SH-SY5Y (cell line): Measurements from ENCODE around the gene NEDD4L.

Source experiments
- GATA2 ChIP-seq: IDR thresholded peaks from 2 replicates; pipeline ENCODE4 v1.6.1; 2011; ENCODE audit warnings: mild to moderate bottlenecking, low read depth, low read length
- GATA3 ChIP-seq: IDR thresholded peaks from 2 replicates; pipeline ENCODE4 v1.6.1; 2011; ENCODE audit warnings: low read depth, mild to moderate bottlenecking, low read length, moderate library complexity

DNA sequence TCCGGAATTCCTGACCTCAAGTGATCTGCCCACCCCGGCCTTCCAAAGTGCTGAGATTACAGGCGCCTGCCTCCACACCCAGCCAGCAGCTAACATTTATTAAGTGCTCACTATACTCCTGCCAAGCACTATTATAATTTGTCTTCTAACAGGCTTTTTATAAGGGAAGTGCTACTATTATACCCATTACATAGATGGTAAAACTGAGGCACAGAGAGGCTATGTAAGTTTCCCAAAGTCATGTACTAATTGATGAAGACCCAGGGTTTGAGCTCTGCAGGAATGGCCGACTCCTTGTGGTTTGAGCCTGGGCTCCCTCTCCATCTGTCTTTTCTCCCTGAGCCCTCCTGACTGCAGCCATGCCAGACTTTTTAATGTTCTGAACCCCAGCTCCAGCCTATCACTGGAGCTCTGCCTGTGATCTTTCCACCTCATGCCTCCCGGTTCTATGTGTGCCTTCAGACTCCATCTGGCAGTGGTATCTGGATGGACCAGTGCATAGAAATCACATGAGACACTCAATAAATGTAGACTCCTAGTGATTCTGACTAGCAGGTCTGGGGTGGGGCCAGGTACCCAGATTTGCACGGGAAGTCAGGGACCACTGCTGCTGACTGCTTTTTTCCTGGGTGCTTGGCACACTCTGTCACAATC lies 197.1 kb downstream of the NEDD4L start:
- TF ChIP-seq GATA3 (no peak), GATA2 (no peak)
